Ascending aorta (tissue), 2 donors: Measurements from ENCODE around the gene MFNG. TPM values are rescaled to one million over a fixed set of nuclear protein-coding genes. Genes with fewer than 3 reads are reported as not detected.

Source experiments
- DNase-seq, 2 donors: peaks; one replicate each; pipeline ENCODE4 v3.0.0-alpha.2; 2019; ENCODE audit warnings: low spot score in 2 of 2
- H3K27ac ChIP-seq, 2 donors: fragments of 200-600 bp; sonication (generic); one replicate each; pipeline ENCODE4 v1.5.1; 2016 to 2017; ENCODE audit warnings: mild to moderate bottlenecking in 1 of 2
- H3K27me3 ChIP-seq: fragments of 200-600 bp; sonication (generic); one replicate; pipeline ENCODE4 v1.5.1; 2017
- H3K36me3 ChIP-seq, 2 donors: fragments of 200-600 bp; sonication (generic); one replicate each; pipeline ENCODE4 v1.5.1; 2016
- H3K4me1 ChIP-seq, 2 donors: fragments of 200-600 bp; sonication (generic); one replicate each; pipeline ENCODE4 v1.5.1; 2016 to 2017; ENCODE audit warnings: mild to moderate bottlenecking in 1 of 2
- H3K4me3 ChIP-seq, 2 donors: fragments of 200-600 bp; sonication (generic); one replicate each; pipeline ENCODE4 v1.5.1; 2016 to 2017; ENCODE audit warnings: mild to moderate bottlenecking in 1 of 2
- H3K9me3 ChIP-seq, 2 donors: fragments of 200-600 bp; sonication (generic); one replicate each; pipeline ENCODE4 v1.5.1; 2016
- CTCF ChIP-seq, 3 experiments: fragments of 200-600 bp in 2 of 3; fragments of 450-650 bp in 1 of 3; sonication (generic) in 2 of 3; IDR thresholded peaks; one replicate each; pipeline ENCODE4 v1.5.1; 2016 to 2019; ENCODE audit warnings: antibody characterized with exemption in 3 of 3, mild to moderate bottlenecking in 1 of 3, moderate library complexity in 1 of 3
- intact Hi-C: fragments of 100-400 bp; cut with DNase I; formaldehyde crosslinking; loops from one replicate; pipeline ENCODE4 v1.15.1; 2023
- total RNA-seq: library from RNA; depleted of rRNA; stranded (reverse); fragments of >200 nt; gene quantifications from one replicate; pipeline ENCODE4 v1.1.0, GENCODE V29; 2016

Gene MFNG
- total RNA-seq, 1 donor from 2014 or later = 101 TPM

- intact Hi-C loops = no loop called here
- H3K36me3 ChIP-seq = no peaks in the 10 kb centered on the region
- H3K4me1 ChIP-seq = peaks cover 9 to 12% of the 10 kb centered on the region in 2 donors
- no peak for DNase-seq
- H3K27me3 ChIP-seq = no peaks in the 10 kb centered on the region
- TF ChIP-seq CTCF (IDR thresholded peaks at IDR 0.05) = no peak
- H3K4me3 ChIP-seq = no peak overlapping the region
- no peaks in the 10 kb centered on the region for H3K9me3 ChIP-seq
- no peak overlapping the region for H3K27ac ChIP-seq
These were observed 13.0 kb upstream of the MFNG start for GRCh38 chr22:37499027-37499707.

GRCh38 chr22:37498289-37498909 is 12.2 kb upstream of the MFNG start:
- intact Hi-C loops = no loop called here
- peak in 2 of 3 experiments; percentile 7 to 26 for TF ChIP-seq CTCF (IDR thresholded peaks at IDR 0.05)
- H3K4me3 ChIP-seq = no peak overlapping the region
- DNase-seq = no peak
- H3K9me3 ChIP-seq = no peaks in the 10 kb centered on the region
- no peak overlapping the region for H3K27ac ChIP-seq
- peaks cover 9 to 12% of the 10 kb centered on the region in 2 donors for H3K4me1 ChIP-seq
- no peaks in the 10 kb centered on the region for H3K36me3 ChIP-seq
- no peaks in the 10 kb centered on the region for H3K27me3 ChIP-seq

GRCh38 chr22:37497062-37497599 is 10.9 kb upstream of the MFNG start:
- no peak overlapping the region for H3K4me3 ChIP-seq
- no peak overlapping the region for H3K27ac ChIP-seq
- H3K27me3 ChIP-seq = no peaks in the 10 kb centered on the region
- no peak for TF ChIP-seq CTCF (IDR thresholded peaks at IDR 0.05)
- H3K36me3 ChIP-seq = no peaks in the 10 kb centered on the region
- no peak for DNase-seq
- H3K4me1 ChIP-seq = peaks cover 9 to 12% of the 10 kb centered on the region in 2 donors
- no peaks in the 10 kb centered on the region for H3K9me3 ChIP-seq
- intact Hi-C loops = no loop called here

GRCh38 chr22:37496651-37497050 is 10.5 kb upstream of the MFNG start:
- intact Hi-C loops = no loop called here
- Histone ChIP-seq H3K4me1 (peaks cover 4 to 8% of the 10 kb centered on the region in 2 donors), H3K27ac (no peak overlapping the region), H3K36me3 (no peaks in the 10 kb centered on the region), H3K9me3 (no peaks in the 10 kb centered on the region), H3K4me3 (no peak overlapping the region), H3K27me3 (no peaks in the 10 kb centered on the region)
- TF ChIP-seq CTCF (IDR thresholded peaks at IDR 0.05) = no peak
- no peak for DNase-seq

- intact Hi-C loops = no loop called here
- H3K36me3 ChIP-seq = no peaks in the 10 kb centered on the region
- no peaks in the 10 kb centered on the region for H3K9me3 ChIP-seq
- H3K4me1 ChIP-seq = no peaks in the 10 kb centered on the region
- H3K27ac ChIP-seq = no peak overlapping the region
- DNase-seq = no peak
- TF ChIP-seq CTCF (IDR thresholded peaks at IDR 0.05) = no peak
- H3K4me3 ChIP-seq = no peak overlapping the region
- H3K27me3 ChIP-seq = no peaks in the 10 kb centered on the region
These were observed 7.8 kb upstream of the MFNG start for GRCh38 chr22:37493979-37494378.
